B cell (primary cell): Measurements from ENCODE around the gene PTPRM.

Experiments used
- CTCF ChIP-seq: fragments of 200-600 bp; IDR thresholded peaks from one replicate; pipeline ENCODE4 v1.8.0; 2022; ENCODE audit warnings: antibody characterized with exemption, mild to moderate bottlenecking
- EZH2 ChIP-seq: IDR thresholded peaks from 2 replicates; pipeline ENCODE4 v1.6.1; 2012; ENCODE audit warnings: borderline replicate concordance, low read depth, mild to moderate bottlenecking, moderate library complexity, low read length; ENCODE audit not compliant: insufficient read depth, poor library complexity, severe bottlenecking

GRCh38 chr18:8231316-8231715 lies 664.2 kb downstream of the PTPRM start:
- TF ChIP-seq CTCF (no peak), EZH2 (no peak)
